ENCODE results near the gene STAB2.

DNA sequence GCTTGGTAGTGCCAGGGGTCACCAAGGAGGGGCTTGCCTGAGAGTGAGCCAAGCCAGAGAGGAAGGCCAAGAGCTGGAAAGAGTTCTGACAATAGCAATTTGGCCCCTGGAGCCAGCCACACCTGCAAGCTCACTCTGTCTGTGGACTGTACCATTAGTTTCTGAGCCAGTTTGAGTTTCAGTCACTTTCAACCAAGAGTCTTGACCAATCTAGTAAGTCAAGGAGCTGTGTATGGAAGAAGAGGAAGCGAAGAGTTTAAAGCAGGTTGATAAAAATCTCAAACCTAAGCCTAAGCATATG lies 215.5 kb downstream of the STAB2 start:
- no peak for TF ChIP-seq POLR2A (IDR thresholded peaks at IDR 0.05)
- TF ChIP-seq, protein P1, sequence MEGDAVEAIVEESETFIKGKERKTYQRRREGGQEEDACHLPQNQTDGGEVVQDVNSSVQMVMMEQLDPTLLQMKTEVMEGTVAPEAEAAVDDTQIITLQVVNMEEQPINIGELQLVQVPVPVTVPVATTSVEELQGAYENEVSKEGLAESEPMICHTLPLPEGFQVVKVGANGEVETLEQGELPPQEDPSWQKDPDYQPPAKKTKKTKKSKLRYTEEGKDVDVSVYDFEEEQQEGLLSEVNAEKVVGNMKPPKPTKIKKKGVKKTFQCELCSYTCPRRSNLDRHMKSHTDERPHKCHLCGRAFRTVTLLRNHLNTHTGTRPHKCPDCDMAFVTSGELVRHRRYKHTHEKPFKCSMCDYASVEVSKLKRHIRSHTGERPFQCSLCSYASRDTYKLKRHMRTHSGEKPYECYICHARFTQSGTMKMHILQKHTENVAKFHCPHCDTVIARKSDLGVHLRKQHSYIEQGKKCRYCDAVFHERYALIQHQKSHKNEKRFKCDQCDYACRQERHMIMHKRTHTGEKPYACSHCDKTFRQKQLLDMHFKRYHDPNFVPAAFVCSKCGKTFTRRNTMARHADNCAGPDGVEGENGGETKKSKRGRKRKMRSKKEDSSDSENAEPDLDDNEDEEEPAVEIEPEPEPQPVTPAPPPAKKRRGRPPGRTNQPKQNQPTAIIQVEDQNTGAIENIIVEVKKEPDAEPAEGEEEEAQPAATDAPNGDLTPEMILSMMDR (IDR thresholded peaks at IDR 0.05), result no peak
